PFSK-1 (cell line): Measurements from ENCODE around the gene RUNX1.

Experiments
- FOXP2 ChIP-seq: optimal IDR thresholded peaks from 2 replicates; pipeline ENCODE3; 2011; ENCODE audit warnings: borderline replicate concordance, control low read depth, inconsistent platforms; ENCODE audit not compliant: insufficient read depth; ENCODE audit errors: extremely low read length, extremely low read depth
- POLR2AphosphoS5 ChIP-seq: IDR thresholded peaks from 2 replicates; pipeline ENCODE4 v1.6.1; 2012; ENCODE audit warnings: low read depth, mild to moderate bottlenecking, control low read depth, low read length, moderate library complexity
- SIN3A ChIP-seq: IDR thresholded peaks from 2 replicates; pipeline ENCODE4 v1.6.1; 2012; ENCODE audit warnings: mild to moderate bottlenecking, low read length, moderate library complexity, borderline replicate concordance; ENCODE audit not compliant: insufficient read depth
- TAF1 ChIP-seq: IDR thresholded peaks from 2 replicates; pipeline ENCODE4 v1.6.1; 2012; ENCODE audit warnings: low read length, control low read depth, borderline replicate concordance; ENCODE audit not compliant: insufficient read depth
- TF ChIP-seq, protein P1 (sequence below), 2 experiments: IDR thresholded peaks; 2 replicates each; pipeline versions ENCODE4 v1.6.1 to v1.8.0; 2011 to 2012; ENCODE audit warnings: low read depth in 2 of 2, low read length in 2 of 2, control low read depth in 1 of 2, inconsistent platforms in 1 of 2, mild to moderate bottlenecking in 1 of 2, moderate library complexity in 1 of 2; ENCODE audit not compliant: insufficient read depth in 1 of 2

RUNX1 gene

DNA sequence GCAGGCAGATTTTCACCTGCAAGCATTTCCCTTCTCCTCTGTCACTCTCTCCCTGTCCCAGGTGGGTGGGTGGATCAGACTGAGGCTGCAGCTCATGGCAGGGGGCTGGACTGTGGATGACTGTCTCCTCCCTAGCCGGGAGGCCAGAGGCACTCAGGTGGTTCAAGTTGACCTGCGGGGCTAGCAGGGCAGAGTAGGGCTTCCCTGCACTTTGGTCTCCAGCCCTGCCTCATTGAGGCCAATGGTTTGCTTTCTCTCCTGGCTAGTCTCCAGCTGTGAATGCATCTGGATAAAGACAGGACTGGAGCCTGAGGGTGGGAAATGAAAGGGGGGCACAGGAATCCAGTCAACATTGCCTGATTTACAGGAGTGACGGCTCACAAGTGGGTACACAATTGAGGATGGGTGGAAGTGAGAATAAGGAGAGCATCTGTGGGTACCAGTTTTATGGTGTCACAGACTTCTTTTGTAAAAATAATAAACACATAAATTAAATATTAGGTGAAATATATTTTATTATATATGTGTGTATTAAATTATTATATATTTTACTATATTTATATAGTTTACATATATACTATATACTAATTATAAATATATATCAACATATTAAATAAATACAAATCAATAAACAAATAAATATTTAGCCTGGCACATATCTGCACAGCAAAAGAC, 25.6 kb downstream of the RUNX1 start:
- TF ChIP-seq SIN3A = no peak
- TF ChIP-seq TAF1 = no peak
- no peak for TF ChIP-seq FOXP2
- TF ChIP-seq, protein P1, sequence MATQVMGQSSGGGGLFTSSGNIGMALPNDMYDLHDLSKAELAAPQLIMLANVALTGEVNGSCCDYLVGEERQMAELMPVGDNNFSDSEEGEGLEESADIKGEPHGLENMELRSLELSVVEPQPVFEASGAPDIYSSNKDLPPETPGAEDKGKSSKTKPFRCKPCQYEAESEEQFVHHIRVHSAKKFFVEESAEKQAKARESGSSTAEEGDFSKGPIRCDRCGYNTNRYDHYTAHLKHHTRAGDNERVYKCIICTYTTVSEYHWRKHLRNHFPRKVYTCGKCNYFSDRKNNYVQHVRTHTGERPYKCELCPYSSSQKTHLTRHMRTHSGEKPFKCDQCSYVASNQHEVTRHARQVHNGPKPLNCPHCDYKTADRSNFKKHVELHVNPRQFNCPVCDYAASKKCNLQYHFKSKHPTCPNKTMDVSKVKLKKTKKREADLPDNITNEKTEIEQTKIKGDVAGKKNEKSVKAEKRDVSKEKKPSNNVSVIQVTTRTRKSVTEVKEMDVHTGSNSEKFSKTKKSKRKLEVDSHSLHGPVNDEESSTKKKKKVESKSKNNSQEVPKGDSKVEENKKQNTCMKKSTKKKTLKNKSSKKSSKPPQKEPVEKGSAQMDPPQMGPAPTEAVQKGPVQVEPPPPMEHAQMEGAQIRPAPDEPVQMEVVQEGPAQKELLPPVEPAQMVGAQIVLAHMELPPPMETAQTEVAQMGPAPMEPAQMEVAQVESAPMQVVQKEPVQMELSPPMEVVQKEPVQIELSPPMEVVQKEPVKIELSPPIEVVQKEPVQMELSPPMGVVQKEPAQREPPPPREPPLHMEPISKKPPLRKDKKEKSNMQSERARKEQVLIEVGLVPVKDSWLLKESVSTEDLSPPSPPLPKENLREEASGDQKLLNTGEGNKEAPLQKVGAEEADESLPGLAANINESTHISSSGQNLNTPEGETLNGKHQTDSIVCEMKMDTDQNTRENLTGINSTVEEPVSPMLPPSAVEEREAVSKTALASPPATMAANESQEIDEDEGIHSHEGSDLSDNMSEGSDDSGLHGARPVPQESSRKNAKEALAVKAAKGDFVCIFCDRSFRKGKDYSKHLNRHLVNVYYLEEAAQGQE (IDR thresholded peaks at IDR 0.05; ENCODE audit: insufficient read depth in 1 of 2, low read depth in 2 of 2, low read length in 2 of 2) = no peak
- TF ChIP-seq POLR2AphosphoS5 = no peak

DNA sequence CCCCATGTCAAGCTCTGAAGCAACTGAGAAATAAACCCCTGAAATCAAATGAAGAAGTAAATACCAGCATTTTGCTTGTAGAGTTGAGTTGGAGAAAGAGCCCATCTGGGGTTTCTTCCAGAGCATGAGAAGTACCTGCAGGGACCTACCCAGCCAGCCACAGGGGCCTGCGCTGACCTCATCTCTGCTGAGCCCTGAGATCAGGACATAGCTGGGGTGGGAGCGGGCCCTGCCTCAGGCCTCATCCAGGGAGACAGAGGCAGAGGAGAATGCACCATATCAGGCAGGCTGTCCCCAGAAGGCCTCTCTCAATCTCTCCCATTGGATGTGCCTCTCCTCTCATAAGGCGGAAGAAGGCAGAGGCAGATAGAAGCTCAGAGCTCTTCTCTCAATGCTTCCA, 27.6 kb downstream of the RUNX1 start:
- TF ChIP-seq SIN3A (no peak), FOXP2 (no peak), TAF1 (no peak), POLR2AphosphoS5 (no peak)
- TF ChIP-seq, protein P1 (IDR thresholded peaks at IDR 0.05; ENCODE audit: insufficient read depth in 1 of 2, low read depth in 2 of 2, low read length in 2 of 2) = no peak

DNA sequence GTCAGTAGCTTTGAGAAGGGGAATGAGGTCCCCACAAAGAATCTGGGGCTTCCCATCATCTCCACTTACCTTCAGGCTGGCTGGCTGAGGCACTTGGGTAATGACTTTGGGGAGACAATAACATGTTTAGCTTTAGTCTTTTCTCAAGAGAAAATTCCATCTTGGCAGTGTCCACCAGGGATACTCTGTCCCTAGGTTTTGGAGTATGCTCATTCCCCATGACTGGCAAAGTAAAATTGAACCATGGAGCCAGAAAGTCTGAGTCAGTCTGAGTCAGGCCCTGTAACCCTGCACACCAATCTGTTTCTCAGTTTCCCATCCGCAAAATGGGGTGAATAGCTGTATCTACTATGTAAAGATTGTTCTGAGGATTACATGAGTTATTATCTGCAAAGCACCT, 28.2 kb downstream of the RUNX1 start:
- no peak for TF ChIP-seq FOXP2
- TF ChIP-seq TAF1 = no peak
- TF ChIP-seq SIN3A = no peak
- no peak for TF ChIP-seq POLR2AphosphoS5

DNA sequence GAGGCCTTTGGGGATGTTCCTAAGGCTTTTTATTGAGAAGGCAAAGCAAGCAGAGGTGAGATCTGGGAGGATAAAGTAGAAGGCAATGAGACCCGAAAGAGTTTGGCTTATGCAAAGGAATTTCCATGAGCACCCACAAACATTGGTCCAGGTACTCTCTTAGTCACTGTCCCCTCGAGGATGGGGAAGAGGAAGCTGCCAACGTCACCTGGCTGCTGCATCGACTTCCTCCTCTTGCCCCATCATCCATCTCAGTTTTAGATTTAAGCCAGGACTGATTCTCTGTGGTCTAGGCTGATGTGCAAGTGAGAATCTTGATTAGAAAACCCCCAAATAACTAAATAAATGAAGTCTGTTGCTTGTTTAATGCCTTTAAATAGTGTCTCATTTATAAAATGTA, 28.7 kb downstream of the RUNX1 start:
- TF ChIP-seq FOXP2 = no peak
- TF ChIP-seq TAF1 = no peak

DNA sequence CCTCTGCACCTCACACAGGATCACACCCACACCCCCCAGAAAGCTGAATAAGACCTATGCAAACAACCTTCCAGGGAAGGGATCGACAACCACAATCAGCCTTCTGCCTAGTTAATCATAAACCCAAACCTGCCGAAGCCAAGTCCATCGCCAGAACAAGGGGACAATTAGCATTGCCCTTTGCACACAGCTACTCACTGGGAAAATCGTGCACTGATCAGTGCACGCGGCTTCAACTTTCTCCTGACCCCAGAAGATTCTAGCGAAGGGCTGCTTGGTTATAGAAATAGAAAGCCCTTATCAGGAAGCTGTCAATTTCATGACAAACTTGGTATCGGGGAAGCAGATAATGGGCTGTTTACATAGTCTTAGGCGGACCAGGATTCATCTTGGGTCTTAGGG, 29.5 kb downstream of the RUNX1 start:
- TF ChIP-seq FOXP2 (no peak), TAF1 (no peak), SIN3A (no peak), POLR2AphosphoS5 (no peak)
- TF ChIP-seq, protein P1 (IDR thresholded peaks at IDR 0.05; ENCODE audit: insufficient read depth in 1 of 2, low read depth in 2 of 2, low read length in 2 of 2) = no peak

DNA sequence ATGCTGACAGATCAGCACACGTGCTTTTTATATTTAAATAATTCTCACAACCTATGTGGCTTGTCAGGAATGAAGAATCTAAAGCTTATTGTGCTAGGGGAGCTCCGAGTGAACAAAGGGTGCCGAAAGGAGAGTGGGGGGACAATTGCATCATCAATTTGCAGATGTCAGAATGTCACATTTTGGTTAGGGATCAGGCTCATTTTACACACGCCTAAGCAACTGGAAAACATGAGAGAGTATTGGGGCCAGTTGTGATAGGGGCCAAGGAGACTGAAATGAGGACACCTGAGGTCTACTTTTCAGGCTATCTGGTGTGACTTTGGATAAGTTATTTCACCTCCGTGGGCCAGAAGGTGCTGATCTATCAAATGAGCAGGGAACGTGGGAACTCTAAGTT, 31.8 kb downstream of the RUNX1 start:
- TF ChIP-seq FOXP2 (no peak), SIN3A (no peak), TAF1 (no peak), POLR2AphosphoS5 (no peak)
- TF ChIP-seq, protein P1 (IDR thresholded peaks at IDR 0.05; ENCODE audit: insufficient read depth in 1 of 2, low read depth in 2 of 2, low read length in 2 of 2) = no peak
